CD4-positive, alpha-beta T cell treated with Interferon alpha-2 for 1 hour (primary cell): Measurements from ENCODE around the gene VEZF1.

Source experiments
- DNase-seq, 2 donors: peaks; one replicate each; pipeline ENCODE4 v3.0.0-alpha.2; 2020 to 2022

Gene VEZF1

GRCh38 chr17:57987581-57988300 is at the start of gene VEZF1:
Gene VEZF1, minus strand, starts transcription at chr17:57988254. Its CDS starts 143 bp downstream, at chr17:57988111.
- peak; percentile 72 to 85 for DNase-seq

GRCh38 chr17:58032691-58033415 is 44.8 kb upstream of the VEZF1 start:
- no peak for DNase-seq

- no peak for DNase-seq
These were observed 40.5 kb upstream of the VEZF1 start for GRCh38 chr17:58028578-58028977.

GRCh38 chr17:58020401-58020800 is 32.3 kb upstream of the VEZF1 start:
- no peak for DNase-seq

- DNase-seq, result no peak
These were observed 31.5 kb upstream of the VEZF1 start for GRCh38 chr17:58019521-58019920.

GRCh38 chr17:58019039-58019438 is 31.0 kb upstream of the VEZF1 start:
- DNase-seq, result no peak

- DNase-seq, result no peak
These were observed 22.2 kb upstream of the VEZF1 start for GRCh38 chr17:58010067-58010799.

- DNase-seq, result no peak
These were observed 20.0 kb upstream of the VEZF1 start for GRCh38 chr17:58007781-58008706.

GRCh38 chr17:58006924-58007780 is 19.1 kb upstream of the VEZF1 start, which contains the start of gene SRSF1:
Gene SRSF1, minus strand, starts transcription at chr17:58007246. Its CDS starts 109 bp downstream, at chr17:58007137.
- DNase-seq, result peak; percentile 97 to 98

- no peak for DNase-seq
These were observed 18.5 kb upstream of the VEZF1 start for GRCh38 chr17:58006560-58006923.

GRCh38 chr17:58005728-58006559 is 17.9 kb upstream of the VEZF1 start:
- DNase-seq, result peak; percentile 54 to 64

- no peak for DNase-seq
These were observed 17.1 kb upstream of the VEZF1 start for GRCh38 chr17:58005031-58005727.

- DNase-seq, result no peak
These were observed 16.0 kb upstream of the VEZF1 start for GRCh38 chr17:58004060-58004459.

- DNase-seq, result no peak
These were observed 14.9 kb upstream of the VEZF1 start for GRCh38 chr17:58002973-58003372.

- DNase-seq, result no peak
These were observed 14.3 kb upstream of the VEZF1 start for GRCh38 chr17:58002154-58002948.

GRCh38 chr17:58001461-58002124 is 13.5 kb upstream of the VEZF1 start:
- no peak for DNase-seq

GRCh38 chr17:57999496-58000017 is 11.5 kb upstream of the VEZF1 start:
- DNase-seq, result peak in 1 of 2 donors; percentile 85

- no peak for DNase-seq
These were observed 11.0 kb upstream of the VEZF1 start for GRCh38 chr17:57999010-57999495.
